ENCODE data around the gene RAMP1. TPM values are rescaled to one million over a fixed set of nuclear protein-coding genes. Genes with fewer than 3 reads are reported as not detected.
A peak's percentile ranks its signal among the peaks of the same experiment; 100 is the strongest.

Gene RAMP1
- total RNA-seq, 5 donors from 2014 or later (not counting 1 experiment from before 2014, with no cell fraction given) = 0.61 to 1.1 (median 0.95) TPM; not detected in 1

- H3K9me3 Mint-ChIP-seq = no peaks in the 10 kb centered on the region
- H3K4me1 ChIP-seq (ENCODE audit: control insufficient read depth in 1 of 2, extremely low read depth in 1 of 2, insufficient read depth in 2 of 2, low read length in 2 of 2) = peaks cover 9 to 40% of the 10 kb centered on the region in 2 experiments
Observed at GRCh38 chr2:237896507-237896892, 37.1 kb downstream of the RAMP1 start.

GRCh38 chr2:237896956-237897355, 37.5 kb downstream of the RAMP1 start:
- H3K4me1 Mint-ChIP-seq = peaks cover 41 to 61% (median 55%) of the 10 kb centered on the region in 3 donors

More at GRCh38 chr2:237896507-237896892, 37.1 kb downstream of the RAMP1 start:
- CTCF ChIA-PET = no interaction called here
- no peak overlapping the region for H3K4me3 ChIP-seq (ENCODE audit: control insufficient read depth in 1 of 2, extremely low read depth in 1 of 2, low read length in 1 of 2)
- H3K9me3 ChIP-seq = no peaks in the 10 kb centered on the region
- peaks cover 0 to 2% of the 10 kb centered on the region in 2 donors for H3K36me3 ChIP-seq (ENCODE audit: control insufficient read depth in 2 of 2, extremely low read depth in 1 of 2, insufficient read depth in 1 of 2, low read length in 1 of 2)
- 63% methylated on average over 1 of the region's 7 CpGs for WGBS (ENCODE audit: insufficient coverage)
- H3K27me3 Mint-ChIP-seq = no peaks in the 10 kb centered on the region
- no peaks in the 10 kb centered on the region for H3K36me3 Mint-ChIP-seq
- POLR2A ChIA-PET = no interaction called here
- peaks cover 42 to 58% (median 50%) of the 10 kb centered on the region in 3 donors for H3K4me1 Mint-ChIP-seq
- DNase-seq (no peak), ATAC-seq (replicated peaks in 1 of 4) (no peak)
- peak overlapping the region in 1 of 2 donors; percentile 55 for H3K27ac Mint-ChIP-seq
- H3K27ac ChIP-seq (ENCODE audit: low read length) = no peak overlapping the region
- no peak overlapping the region for H3K4me3 Mint-ChIP-seq
- no peaks in the 10 kb centered on the region for H3K27me3 ChIP-seq (replicated peaks in 1 of 2; ENCODE audit: control insufficient read depth in 2 of 2, extremely low read depth in 1 of 2, insufficient read depth in 2 of 2, low read length in 1 of 2)

GRCh38 chr2:237898057-237898414, 38.6 kb downstream of the RAMP1 start:
- ATAC-seq (replicated peaks in 1 of 4) = no peak
- H3K27me3 ChIP-seq (replicated peaks in 1 of 2; ENCODE audit: control insufficient read depth in 2 of 2, extremely low read depth in 1 of 2, insufficient read depth in 2 of 2, low read length in 1 of 2) = no peaks in the 10 kb centered on the region
- Mint-ChIP-seq H3K9me3 (no peaks in the 10 kb centered on the region), H3K4me3 (peak overlapping the region in 2 of 3 donors; percentile 50 to 69), H3K4me1 (peaks cover 38 to 53% (median 48%) of the 10 kb centered on the region in 3 donors), H3K36me3 (no peaks in the 10 kb centered on the region), H3K27ac (peak overlapping the region; percentile 86 to 96), H3K27me3 (no peaks in the 10 kb centered on the region)
- CTCF ChIA-PET = no interaction called here
- H3K36me3 ChIP-seq (ENCODE audit: control insufficient read depth in 2 of 2, extremely low read depth in 1 of 2, insufficient read depth in 1 of 2, low read length in 1 of 2) = peaks cover 0 to 2% of the 10 kb centered on the region in 2 donors
- no peak for DNase-seq
- POLR2A ChIA-PET = no interaction called here
- peak overlapping the region; percentile 70 for H3K27ac ChIP-seq (ENCODE audit: low read length)
- no CpG with 5 or more reads among the region's 1 CpG for WGBS (ENCODE audit: insufficient coverage)
- H3K4me1 ChIP-seq (ENCODE audit: control insufficient read depth in 1 of 2, extremely low read depth in 1 of 2, insufficient read depth in 2 of 2, low read length in 2 of 2) = peaks cover 11 to 47% of the 10 kb centered on the region in 2 experiments
- H3K9me3 ChIP-seq = no peaks in the 10 kb centered on the region
- H3K4me3 ChIP-seq (ENCODE audit: control insufficient read depth in 1 of 2, extremely low read depth in 1 of 2, low read length in 1 of 2) = no peak overlapping the region

More at GRCh38 chr2:237896956-237897355, 37.5 kb downstream of the RAMP1 start:
- Mint-ChIP-seq H3K27me3 (no peaks in the 10 kb centered on the region), H3K9me3 (no peaks in the 10 kb centered on the region), H3K27ac (peak overlapping the region in 1 of 2 donors; percentile 86), H3K36me3 (no peaks in the 10 kb centered on the region), H3K4me3 (no peak overlapping the region)
- no peak for ATAC-seq (replicated peaks in 1 of 4)
- H3K27me3 ChIP-seq (replicated peaks in 1 of 2; ENCODE audit: control insufficient read depth in 2 of 2, extremely low read depth in 1 of 2, insufficient read depth in 2 of 2, low read length in 1 of 2) = no peaks in the 10 kb centered on the region
- H3K4me3 ChIP-seq (ENCODE audit: control insufficient read depth in 1 of 2, extremely low read depth in 1 of 2, low read length in 1 of 2) = no peak overlapping the region
- 98% methylated on average over 10 of the region's 10 CpGs for WGBS (ENCODE audit: insufficient coverage)
- peaks cover 9 to 44% of the 10 kb centered on the region in 2 experiments for H3K4me1 ChIP-seq (ENCODE audit: control insufficient read depth in 1 of 2, extremely low read depth in 1 of 2, insufficient read depth in 2 of 2, low read length in 2 of 2)
- no peak for DNase-seq
- ChIA-PET POLR2A (no interaction called here), CTCF (no interaction called here)
- peaks cover 0 to 2% of the 10 kb centered on the region in 2 donors for H3K36me3 ChIP-seq (ENCODE audit: control insufficient read depth in 2 of 2, extremely low read depth in 1 of 2, insufficient read depth in 1 of 2, low read length in 1 of 2)
- H3K27ac ChIP-seq (ENCODE audit: low read length) = no peak overlapping the region
- no peaks in the 10 kb centered on the region for H3K9me3 ChIP-seq

- Mint-ChIP-seq H3K27me3 (peaks cover 0 to 2% of the 10 kb centered on the region in 2 donors), H3K27ac (peak overlapping the region in 1 of 2 donors; percentile 61), H3K9me3 (no peaks in the 10 kb centered on the region), H3K4me1 (peaks cover 46 to 65% (median 58%) of the 10 kb centered on the region in 3 donors), H3K36me3 (no peaks in the 10 kb centered on the region), H3K4me3 (peak overlapping the region in 1 of 3 donors; percentile 46)
- Histone ChIP-seq H3K27ac (ENCODE audit: low read length) (peak overlapping the region; percentile 4), H3K27me3 (replicated peaks in 1 of 2; ENCODE audit: control insufficient read depth in 2 of 2, extremely low read depth in 1 of 2, insufficient read depth in 2 of 2, low read length in 1 of 2) (no peaks in the 10 kb centered on the region), H3K9me3 (no peaks in the 10 kb centered on the region), H3K4me1 (ENCODE audit: control insufficient read depth in 1 of 2, extremely low read depth in 1 of 2, insufficient read depth in 2 of 2, low read length in 2 of 2) (peaks cover 14 to 55% of the 10 kb centered on the region in 2 experiments), H3K36me3 (ENCODE audit: control insufficient read depth in 2 of 2, extremely low read depth in 1 of 2, insufficient read depth in 1 of 2, low read length in 1 of 2) (peaks cover 0 to 2% of the 10 kb centered on the region in 2 donors), H3K4me3 (ENCODE audit: control insufficient read depth in 1 of 2, extremely low read depth in 1 of 2, low read length in 1 of 2) (no peak overlapping the region)
- POLR2A ChIA-PET = interaction anchor here in 1 of 2 donors (0.6 kb wide), 1 partner anchor 77 kb away, joined by 3 read pairs; no protein-coding TSS in a partner anchor
- WGBS (ENCODE audit: insufficient coverage) = 87% methylated on average over 10 of the region's 19 CpGs
- CTCF ChIA-PET = no interaction called here
- ATAC-seq (replicated peaks in 1 of 4) (no peak), DNase-seq (peak in 7 of 35 experiments; percentile 8 to 30 (median 19))
Observed at GRCh38 chr2:237900891-237901831, 41.7 kb downstream of the RAMP1 start.

GRCh38 chr2:237901932-237902850, 42.8 kb downstream of the RAMP1 start:
- Histone ChIP-seq H3K4me1 (ENCODE audit: control insufficient read depth in 1 of 2, extremely low read depth in 1 of 2, insufficient read depth in 2 of 2, low read length in 2 of 2) (peaks cover 14 to 55% of the 10 kb centered on the region in 2 experiments), H3K27ac (ENCODE audit: low read length) (no peak overlapping the region), H3K27me3 (replicated peaks in 1 of 2; ENCODE audit: control insufficient read depth in 2 of 2, extremely low read depth in 1 of 2, insufficient read depth in 2 of 2, low read length in 1 of 2) (no peaks in the 10 kb centered on the region), H3K36me3 (ENCODE audit: control insufficient read depth in 2 of 2, extremely low read depth in 1 of 2, insufficient read depth in 1 of 2, low read length in 1 of 2) (peaks cover 0 to 2% of the 10 kb centered on the region in 2 donors), H3K4me3 (ENCODE audit: control insufficient read depth in 1 of 2, extremely low read depth in 1 of 2, low read length in 1 of 2) (no peak overlapping the region), H3K9me3 (no peaks in the 10 kb centered on the region)
- Mint-ChIP-seq H3K36me3 (peaks cover 2% of the 10 kb centered on the region), H3K27ac (peak overlapping the region in 1 of 2 donors; percentile 61), H3K4me1 (peaks cover 47 to 67% (median 56%) of the 10 kb centered on the region in 3 donors), H3K9me3 (peaks cover 0 to 4% (median 2%) of the 10 kb centered on the region in 3 donors), H3K4me3 (peak overlapping the region in 2 of 3 donors; percentile 37 to 54), H3K27me3 (peaks cover 0 to 2% of the 10 kb centered on the region in 2 donors)
- WGBS (ENCODE audit: insufficient coverage) = 78% methylated on average over 17 of the region's 22 CpGs
- ChIA-PET CTCF (no interaction called here), POLR2A (no interaction called here)
- DNase-seq = peak in 15 of 35 experiments; percentile 15 to 51 (median 25)
- peak in 1 of 4 experiments; percentile 11 for ATAC-seq (replicated peaks in 1 of 4)
